Caco-2 (cell line): ENCODE data around the gene PANK2. TPM values are rescaled to one million over a fixed set of nuclear protein-coding genes. Genes with fewer than 3 reads are reported as not detected.

ENCODE experiments used
- BruUV-seq: library from RNA; stranded (reverse); fragments of 400-500 nt; replicated peaks from 2 replicates; lab custom pipeline; 2021; lab: Mats Ljungman, UMichigan
- CTCF ChIA-PET: fragments of 300-600 bp; sonication (Branson Sonifier 250); formaldehyde crosslinking; loops from one replicate; lab custom pipeline; 2022; ENCODE audit warnings: antibody characterized with exemption; lab: Charles Lee
- POLR2A ChIA-PET: fragments of 300-600 bp; sonication (Branson Sonifier 250); formaldehyde crosslinking; loops from one replicate; lab custom pipeline; 2022; ENCODE audit warnings: antibody characterized with exemption; lab: Charles Lee
- DNase-seq, 2 experiments: peaks; one replicate each; pipeline versions ENCODE4 v3.0.0 to v3.0.0-alpha.2; 2020 to 2022
- H3K27me3 ChIP-seq: replicated peaks from 2 replicates; pipeline ENCODE4 v1.6.0; 2011; ENCODE audit warnings: low read length; ENCODE audit not compliant: control insufficient read depth, insufficient read depth
- H3K36me3 ChIP-seq: 2 replicates; pipeline ENCODE4 v1.5.1; 2011; ENCODE audit warnings: low read length; ENCODE audit not compliant: control insufficient read depth, insufficient read depth
- H3K4me1 ChIP-seq: fragments of 250-450 bp; sonication (Bioruptor Pico); 2 replicates; pipeline ENCODE4 v1.5.1; 2020; ENCODE audit warnings: mild to moderate bottlenecking
- H3K4me3 ChIP-seq: 2 replicates; pipeline ENCODE4 v1.5.1; 2011; ENCODE audit warnings: low read depth, mild to moderate bottlenecking, control low read depth, low read length
- H3K9me3 ChIP-seq: fragments of 250-450 bp; sonication (Bioruptor Pico); 2 replicates; pipeline ENCODE4 v1.5.1; 2020; ENCODE audit warnings: mild to moderate bottlenecking, moderate library complexity
- H3K27ac Mint-ChIP-seq: one replicate; pipeline ENCODE4 v1.8.0; 2022; ENCODE audit warnings: mixed read lengths; ENCODE audit not compliant: unreplicated experiment
- H3K27me3 Mint-ChIP-seq: one replicate; pipeline ENCODE4 v1.8.0; 2022; ENCODE audit warnings: mixed read lengths; ENCODE audit not compliant: insufficient read depth, unreplicated experiment
- H3K36me3 Mint-ChIP-seq: one replicate; pipeline ENCODE4 v1.8.0; 2022; ENCODE audit warnings: mild to moderate bottlenecking, mixed read lengths; ENCODE audit not compliant: insufficient read depth, unreplicated experiment
- H3K4me1 Mint-ChIP-seq: one replicate; pipeline ENCODE4 v1.8.0; 2022; ENCODE audit warnings: low read depth, mixed read lengths; ENCODE audit not compliant: unreplicated experiment
- H3K4me3 Mint-ChIP-seq: one replicate; pipeline ENCODE4 v1.8.0; 2022; ENCODE audit warnings: mild to moderate bottlenecking, moderate library complexity, mixed read lengths; ENCODE audit not compliant: unreplicated experiment
- H3K9me3 Mint-ChIP-seq: one replicate; pipeline ENCODE4 v1.8.0; 2022; ENCODE audit warnings: mixed read lengths; ENCODE audit not compliant: unreplicated experiment
- intact Hi-C: fragments of 100-400 bp; cut with micrococcal nuclease; formaldehyde crosslinking; loops from one replicate; pipeline ENCODE4 v1.10.0; 2022; ENCODE audit not compliant: unreplicated experiment
- total RNA-seq: library from RNA; stranded (reverse); gene quantifications from 2 replicates; pipeline ENCODE4 v1.2.3, GENCODE V29; 2022
- TF ChIP-seq, protein P1 (sequence below), 2 experiments: fragments of 200-600 bp in 1 of 2; IDR thresholded peaks; 1 replicate in 1 of 2; 2 replicates in 1 of 2; pipeline versions ENCODE4 v1.5.1 to v1.8.0; 2011 to 2022; ENCODE audit warnings: antibody characterized with exemption in 1 of 2, control low read depth in 1 of 2, inconsistent platforms in 1 of 2, low read depth in 1 of 2, low read length in 1 of 2, mild to moderate bottlenecking in 1 of 2, moderate library complexity in 1 of 2; ENCODE audit not compliant: insufficient read depth in 1 of 2, severe bottlenecking in 1 of 2, unreplicated experiment in 1 of 2

PANK2 gene
- total RNA-seq, 1 experiment from 2014 or later: 58.3 TPM

DNA sequence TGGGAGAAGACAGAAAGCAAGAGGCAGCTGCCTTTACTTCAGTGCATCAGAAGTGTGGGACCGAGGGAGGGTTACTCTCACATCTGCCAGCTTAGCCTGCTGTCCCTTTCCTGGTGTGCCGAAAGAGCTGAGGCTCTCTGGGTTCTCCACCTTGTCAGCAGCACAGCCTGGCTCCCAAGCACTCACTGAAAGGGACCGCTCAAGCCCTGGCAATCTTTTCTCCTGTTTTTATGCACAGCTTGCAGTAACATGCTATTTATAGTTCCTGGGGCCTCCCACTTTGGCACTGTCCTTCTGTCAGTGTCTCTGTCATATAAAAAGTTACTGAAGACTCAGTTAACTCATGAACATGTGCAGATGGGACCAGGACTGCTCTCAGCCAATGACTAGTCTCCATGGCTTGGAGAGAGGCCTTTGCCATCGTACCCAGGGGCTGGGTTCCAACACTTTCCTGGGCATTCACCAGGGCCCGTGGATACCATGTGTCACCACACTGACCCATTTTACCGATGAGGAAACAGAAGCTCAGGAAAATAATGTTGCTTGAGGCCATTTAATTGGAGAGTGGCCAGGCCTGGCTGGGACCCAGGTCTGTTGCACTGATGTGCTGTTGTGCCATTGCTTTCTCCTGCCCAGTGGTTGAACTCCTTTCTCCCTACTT, 46.2 kb downstream of the PANK2 start:
- Mint-ChIP-seq H3K4me3 (no peak overlapping the region), H3K36me3 (peaks cover 12% of the 10 kb centered on the region), H3K27ac (no peak overlapping the region), H3K4me1 (no peaks in the 10 kb centered on the region), H3K27me3 (no peaks in the 10 kb centered on the region), H3K9me3 (no peaks in the 10 kb centered on the region)
- CTCF ChIA-PET: no interaction called here
- DNase-seq: no peak
- no peaks in the 10 kb centered on the region for H3K4me1 ChIP-seq
- no peaks in the 10 kb centered on the region for H3K9me3 ChIP-seq
- no peaks in the 10 kb centered on the region for H3K27me3 ChIP-seq
- H3K4me3 ChIP-seq: no peak overlapping the region
- H3K36me3 ChIP-seq: no peaks in the 10 kb centered on the region
- TF ChIP-seq, protein P1, sequence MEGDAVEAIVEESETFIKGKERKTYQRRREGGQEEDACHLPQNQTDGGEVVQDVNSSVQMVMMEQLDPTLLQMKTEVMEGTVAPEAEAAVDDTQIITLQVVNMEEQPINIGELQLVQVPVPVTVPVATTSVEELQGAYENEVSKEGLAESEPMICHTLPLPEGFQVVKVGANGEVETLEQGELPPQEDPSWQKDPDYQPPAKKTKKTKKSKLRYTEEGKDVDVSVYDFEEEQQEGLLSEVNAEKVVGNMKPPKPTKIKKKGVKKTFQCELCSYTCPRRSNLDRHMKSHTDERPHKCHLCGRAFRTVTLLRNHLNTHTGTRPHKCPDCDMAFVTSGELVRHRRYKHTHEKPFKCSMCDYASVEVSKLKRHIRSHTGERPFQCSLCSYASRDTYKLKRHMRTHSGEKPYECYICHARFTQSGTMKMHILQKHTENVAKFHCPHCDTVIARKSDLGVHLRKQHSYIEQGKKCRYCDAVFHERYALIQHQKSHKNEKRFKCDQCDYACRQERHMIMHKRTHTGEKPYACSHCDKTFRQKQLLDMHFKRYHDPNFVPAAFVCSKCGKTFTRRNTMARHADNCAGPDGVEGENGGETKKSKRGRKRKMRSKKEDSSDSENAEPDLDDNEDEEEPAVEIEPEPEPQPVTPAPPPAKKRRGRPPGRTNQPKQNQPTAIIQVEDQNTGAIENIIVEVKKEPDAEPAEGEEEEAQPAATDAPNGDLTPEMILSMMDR (IDR thresholded peaks at IDR 0.05; ENCODE audit: insufficient read depth in 1 of 2, low read depth in 1 of 2, low read length in 1 of 2, severe bottlenecking in 1 of 2, unreplicated experiment in 1 of 2): no peak
- intact Hi-C loops: no loop called here
- POLR2A ChIA-PET: no interaction called here
- BruUV-seq: no TSS peak

DNA sequence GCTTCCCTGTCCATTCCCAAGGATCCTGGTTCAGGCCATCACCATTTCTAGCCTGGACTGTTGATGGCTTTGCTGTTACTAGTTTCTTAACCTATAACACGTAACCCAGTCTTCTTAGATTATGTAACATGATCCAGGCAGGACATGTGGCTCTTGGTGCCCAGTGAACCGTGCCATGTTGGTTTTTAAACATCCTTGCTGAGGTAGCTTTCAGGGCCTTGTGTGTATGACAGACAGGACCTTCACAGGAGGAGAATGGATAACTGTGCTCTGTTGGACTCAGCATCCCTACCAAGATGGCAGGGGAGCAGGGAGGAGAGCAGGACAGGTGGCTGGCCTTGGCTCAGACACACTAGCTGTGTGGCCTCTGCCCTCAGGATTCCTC, 46.8 kb downstream of the PANK2 start:
- H3K27ac Mint-ChIP-seq: no peak overlapping the region

DNA sequence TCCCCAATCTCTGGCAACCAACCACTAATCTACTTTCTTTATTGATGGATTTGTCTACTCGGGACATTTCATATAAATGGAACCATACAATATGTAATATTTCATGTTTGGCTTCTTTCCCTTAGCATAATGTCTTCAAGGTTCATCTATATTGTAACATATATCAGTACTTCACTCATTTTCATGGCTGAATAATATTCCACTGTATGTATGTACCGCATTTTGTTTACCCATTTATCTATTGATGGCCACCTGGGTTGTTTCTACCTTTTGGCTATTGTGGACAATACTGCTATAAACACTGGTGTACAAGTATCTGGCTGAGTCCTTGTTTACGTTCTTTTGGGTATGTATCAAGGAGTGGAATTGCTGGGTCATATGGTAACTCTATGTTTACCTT, 48.4 kb downstream of the PANK2 start:
- intact Hi-C loops: no loop called here
- H3K9me3 ChIP-seq: no peaks in the 10 kb centered on the region
- no peaks in the 10 kb centered on the region for H3K27me3 ChIP-seq
- BruUV-seq: no TSS peak
- TF ChIP-seq, protein P1 (IDR thresholded peaks at IDR 0.05; ENCODE audit: insufficient read depth in 1 of 2, low read depth in 1 of 2, low read length in 1 of 2, severe bottlenecking in 1 of 2, unreplicated experiment in 1 of 2): no peak
- no peaks in the 10 kb centered on the region for H3K4me1 Mint-ChIP-seq
- H3K9me3 Mint-ChIP-seq: no peaks in the 10 kb centered on the region
- ChIA-PET CTCF (no interaction called here), POLR2A (no interaction called here)
- no peak overlapping the region for H3K27ac Mint-ChIP-seq
- H3K36me3 ChIP-seq: no peaks in the 10 kb centered on the region
- H3K4me3 Mint-ChIP-seq: no peak overlapping the region
- DNase-seq: no peak
- H3K4me1 ChIP-seq: no peaks in the 10 kb centered on the region
- no peaks in the 10 kb centered on the region for H3K36me3 Mint-ChIP-seq
- no peaks in the 10 kb centered on the region for H3K27me3 Mint-ChIP-seq
- no peak overlapping the region for H3K4me3 ChIP-seq

More for the DNA sequence above, 46.8 kb downstream of the PANK2 start:
- no TSS peak for BruUV-seq
- no peak for DNase-seq
- H3K9me3 Mint-ChIP-seq: no peaks in the 10 kb centered on the region
- no peaks in the 10 kb centered on the region for H3K27me3 ChIP-seq
- no peaks in the 10 kb centered on the region for H3K36me3 ChIP-seq
- H3K4me1 Mint-ChIP-seq: no peaks in the 10 kb centered on the region
- H3K36me3 Mint-ChIP-seq: peaks cover 9% of the 10 kb centered on the region
- intact Hi-C loops: no loop called here
- ChIA-PET CTCF (no interaction called here), POLR2A (no interaction called here)
- TF ChIP-seq, protein P1 (IDR thresholded peaks at IDR 0.05; ENCODE audit: insufficient read depth in 1 of 2, low read depth in 1 of 2, low read length in 1 of 2, severe bottlenecking in 1 of 2, unreplicated experiment in 1 of 2): no peak
- H3K27me3 Mint-ChIP-seq: no peaks in the 10 kb centered on the region
- H3K9me3 ChIP-seq: no peaks in the 10 kb centered on the region
- no peak overlapping the region for H3K4me3 ChIP-seq
- H3K4me1 ChIP-seq: no peaks in the 10 kb centered on the region
- no peak overlapping the region for H3K4me3 Mint-ChIP-seq
